HFFc6 (cell line): Measurements from ENCODE around the gene CYSLTR2. TPM values are rescaled to one million over a fixed set of nuclear protein-coding genes. Genes with fewer than 3 reads are reported as not detected.
A peak's percentile ranks its signal among the peaks of the same experiment; 100 is the strongest.

Experiments used
- DNase-seq: peaks from one replicate; pipeline ENCODE4 v3.0.0-alpha.2; 2018
- H3K27ac Mint-ChIP-seq: 2 replicates; pipeline ENCODE4 v1.8.0; 2020; ENCODE audit warnings: mild to moderate bottlenecking, mixed read lengths
- H3K27me3 Mint-ChIP-seq: 2 replicates; pipeline ENCODE4 v1.8.0; 2021; ENCODE audit warnings: mild to moderate bottlenecking, moderate library complexity, mixed read lengths; ENCODE audit not compliant: insufficient read depth
- H3K36me3 Mint-ChIP-seq: 2 replicates; pipeline ENCODE4 v1.8.0; 2021; ENCODE audit warnings: low read depth, mixed read lengths
- H3K4me1 Mint-ChIP-seq: 2 replicates; pipeline ENCODE4 v1.8.0; 2020; ENCODE audit warnings: low read depth, mixed read lengths
- H3K4me3 Mint-ChIP-seq: 2 replicates; pipeline ENCODE4 v1.8.0; 2020; ENCODE audit warnings: mild to moderate bottlenecking, moderate library complexity, mixed read lengths
- H3K9me3 Mint-ChIP-seq: 2 replicates; pipeline ENCODE4 v1.8.0; 2020; ENCODE audit warnings: mild to moderate bottlenecking, mixed read lengths
- total RNA-seq, 6 experiments: library from RNA; stranded (reverse); fragmentation: NEBNext Ultra II Directional; extraction: Animal tissue kit (Norgen Biotek cat#: 25700); gene quantifications; 2 replicates in 1 of 6; 3 replicates in 5 of 6; pipeline ENCODE4 v1.2.3, GENCODE V29; 2021
- TF ChIP-seq, protein P1 (sequence below): fragments of 200-600 bp; sonication (generic); IDR thresholded peaks from 2 replicates; pipeline ENCODE4 v1.5.0; 2021; ENCODE audit warnings: antibody characterized with exemption, mild to moderate bottlenecking

The CYSLTR2 gene
- total RNA-seq, 6 experiments from 2014 or later, result not detected

GRCh38 chr13:48748681-48749080, 95.0 kb downstream of the CYSLTR2 start:
- Mint-ChIP-seq H3K27ac (peak overlapping the region; percentile 43), H3K4me1 (peaks cover 32% of the 10 kb centered on the region), H3K27me3 (peaks cover 19% of the 10 kb centered on the region), H3K9me3 (no peaks in the 10 kb centered on the region), H3K36me3 (no peaks in the 10 kb centered on the region), H3K4me3 (0 out of 2 replicates have a peak overlapping the region, but pooled peaks have one; percentile 59)
- TF ChIP-seq, protein P1, sequence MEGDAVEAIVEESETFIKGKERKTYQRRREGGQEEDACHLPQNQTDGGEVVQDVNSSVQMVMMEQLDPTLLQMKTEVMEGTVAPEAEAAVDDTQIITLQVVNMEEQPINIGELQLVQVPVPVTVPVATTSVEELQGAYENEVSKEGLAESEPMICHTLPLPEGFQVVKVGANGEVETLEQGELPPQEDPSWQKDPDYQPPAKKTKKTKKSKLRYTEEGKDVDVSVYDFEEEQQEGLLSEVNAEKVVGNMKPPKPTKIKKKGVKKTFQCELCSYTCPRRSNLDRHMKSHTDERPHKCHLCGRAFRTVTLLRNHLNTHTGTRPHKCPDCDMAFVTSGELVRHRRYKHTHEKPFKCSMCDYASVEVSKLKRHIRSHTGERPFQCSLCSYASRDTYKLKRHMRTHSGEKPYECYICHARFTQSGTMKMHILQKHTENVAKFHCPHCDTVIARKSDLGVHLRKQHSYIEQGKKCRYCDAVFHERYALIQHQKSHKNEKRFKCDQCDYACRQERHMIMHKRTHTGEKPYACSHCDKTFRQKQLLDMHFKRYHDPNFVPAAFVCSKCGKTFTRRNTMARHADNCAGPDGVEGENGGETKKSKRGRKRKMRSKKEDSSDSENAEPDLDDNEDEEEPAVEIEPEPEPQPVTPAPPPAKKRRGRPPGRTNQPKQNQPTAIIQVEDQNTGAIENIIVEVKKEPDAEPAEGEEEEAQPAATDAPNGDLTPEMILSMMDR, result no peak
- DNase-seq, result no peak

- H3K9me3 Mint-ChIP-seq, result no peaks in the 10 kb centered on the region
- DNase-seq, result peak; percentile 27
- H3K4me3 Mint-ChIP-seq, result peak overlapping the region; percentile 59; the same call in 1 of the 2 replicates
- no peaks in the 10 kb centered on the region for H3K36me3 Mint-ChIP-seq
- H3K4me1 Mint-ChIP-seq, result peaks cover 32% of the 10 kb centered on the region
- TF ChIP-seq, protein P1, result no peak
- H3K27me3 Mint-ChIP-seq, result peaks cover 17% of the 10 kb centered on the region
- H3K27ac Mint-ChIP-seq, result peak overlapping the region; percentile 43
Observed at GRCh38 chr13:48749144-48749543, 95.4 kb downstream of the CYSLTR2 start.

- Mint-ChIP-seq H3K4me1 (peaks cover 32% of the 10 kb centered on the region), H3K4me3 (peak overlapping the region; percentile 59), H3K27me3 (peaks cover 19% of the 10 kb centered on the region), H3K9me3 (peaks cover 2% of the 10 kb centered on the region; the same call in 1 of the 2 replicates), H3K27ac (peak overlapping the region; percentile 52), H3K36me3 (no peaks in the 10 kb centered on the region)
- TF ChIP-seq, protein P1, result peak; percentile 82
- DNase-seq, result peak; percentile 96
Observed at GRCh38 chr13:48749699-48750473, 96.2 kb downstream of the CYSLTR2 start.

DNA sequence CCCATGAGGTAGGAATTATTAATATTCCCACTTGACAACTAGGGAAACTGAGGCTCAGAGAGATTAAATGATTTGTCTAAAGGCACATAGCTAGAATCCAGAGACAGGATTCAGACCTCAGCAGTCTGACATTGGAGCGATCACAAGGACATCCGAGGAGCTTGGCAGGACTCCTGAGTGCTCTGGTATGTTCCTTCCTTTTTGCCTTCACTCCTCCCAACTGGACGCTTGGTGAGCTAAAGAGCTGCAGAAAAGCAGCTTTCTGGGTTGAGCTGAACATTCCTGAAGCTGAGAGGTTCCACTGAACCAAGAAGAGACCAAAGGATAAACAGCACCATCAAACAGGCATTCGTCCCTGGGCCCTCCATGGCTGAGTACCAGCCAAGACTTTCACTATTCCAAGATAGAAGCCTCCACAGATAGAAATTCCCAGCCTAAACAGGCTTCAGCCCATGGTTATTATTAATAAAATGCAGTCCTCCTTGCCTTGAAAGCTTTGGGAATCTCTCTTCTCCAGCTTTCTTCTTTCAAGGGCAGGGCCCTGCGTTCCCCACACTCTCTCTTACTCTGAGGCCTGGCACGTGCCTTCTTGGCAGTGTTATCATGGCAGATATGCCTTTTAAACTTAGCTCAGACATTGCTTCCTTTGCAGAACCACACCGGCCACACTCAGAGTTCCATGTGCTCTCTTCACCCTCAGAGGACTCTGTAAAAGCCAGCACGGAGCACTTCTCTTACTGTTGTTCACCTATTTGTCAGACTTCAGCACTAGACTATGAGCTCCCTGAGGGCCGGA, 97.1 kb downstream of the CYSLTR2 start:
- Mint-ChIP-seq H3K4me3 (no peak overlapping the region), H3K27ac (no peak overlapping the region), H3K9me3 (peaks cover 11% of the 10 kb centered on the region), H3K4me1 (peaks cover 32% of the 10 kb centered on the region), H3K27me3 (peaks cover 23% of the 10 kb centered on the region), H3K36me3 (peaks cover 7% of the 10 kb centered on the region; the same call in 1 of the 2 replicates)
- no peak for DNase-seq
- TF ChIP-seq, protein P1, result no peak

DNA sequence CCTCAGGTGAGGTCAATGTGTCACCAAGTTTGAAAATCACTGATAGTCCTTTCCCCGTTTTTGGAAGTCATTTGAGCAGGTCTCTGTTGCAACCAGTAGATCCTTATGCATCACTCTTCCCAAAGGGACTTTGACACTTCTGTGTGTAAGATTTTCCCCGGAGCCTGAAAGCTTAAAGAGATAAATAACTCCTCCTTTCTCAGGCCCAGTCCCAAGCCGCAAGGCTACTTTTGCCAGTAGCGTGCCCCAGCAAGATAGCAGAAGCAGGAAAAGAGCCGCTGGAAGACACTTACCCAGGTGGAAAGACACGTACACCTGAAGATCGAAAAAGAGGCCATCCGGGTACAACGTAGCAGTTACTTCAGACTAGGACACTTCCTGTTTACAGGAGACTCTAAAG, 106.9 kb downstream of the CYSLTR2 start:
- no peak for DNase-seq
- Mint-ChIP-seq H3K4me3 (no peak overlapping the region), H3K4me1 (no peaks in the 10 kb centered on the region; the same call in 1 of the 2 replicates), H3K27ac (no peak overlapping the region), H3K27me3 (peaks cover 26% of the 10 kb centered on the region), H3K36me3 (peaks cover 15% of the 10 kb centered on the region; the same call in 1 of the 2 replicates), H3K9me3 (peaks cover 28% of the 10 kb centered on the region)
- TF ChIP-seq, protein P1, result no peak

Other genes with a start within 250 kb of the CYSLTR2 start
- 1 to 10 TPM; 4.8 to 6.7 (median 5.7) TPM for gene LPAR6, start 240.8 kb upstream of the CYSLTR2 start, total RNA-seq
- 1 to 10 TPM; 6.6 to 9.3 (median 7.5) TPM for gene RCBTB2, start 120.8 kb upstream of the CYSLTR2 start, total RNA-seq